HAP-1 (cell line): ENCODE data around the gene SLC44A4.
"Not testable (repeated sequence)": the region's sequence is repeated elsewhere in the genome, so short reads cannot be mapped to it uniquely, and the experiment has no call there.

Experiments used
- DNase-seq, 2 experiments: peaks; one replicate each; pipeline ENCODE4 v3.0.0-alpha.2; 2016 to 2020; ENCODE audit warnings: low spot score in 2 of 2
- H3K27me3 ChIP-seq: fragments of 250-450 bp; sonication (Bioruptor Pico); 2 replicates; pipeline ENCODE4 v1.5.1; 2020; ENCODE audit warnings: low read depth, mild to moderate bottlenecking, moderate library complexity
- H3K36me3 ChIP-seq: fragments of 250-450 bp; sonication (Bioruptor Pico); replicated peaks from 2 replicates; pipeline ENCODE4 v1.5.1; 2020; ENCODE audit warnings: mild to moderate bottlenecking
- H3K4me1 ChIP-seq: fragments of 250-450 bp; sonication (Bioruptor Pico); 2 replicates; pipeline ENCODE4 v1.5.1; 2020; ENCODE audit warnings: mild to moderate bottlenecking
- H3K4me3 ChIP-seq: fragments of 250-450 bp; sonication (Bioruptor Pico); 2 replicates; pipeline ENCODE4 v1.5.1; 2020; ENCODE audit warnings: mild to moderate bottlenecking, moderate library complexity
- H3K9me3 ChIP-seq: fragments of 250-450 bp; sonication (Bioruptor Pico); 2 replicates; pipeline ENCODE4 v1.5.1; 2020; ENCODE audit warnings: mild to moderate bottlenecking, moderate library complexity
- in situ Hi-C: fragments of 300-500 bp; cut with MboI; formaldehyde crosslinking; loops from 3 replicates; pipeline ENCODE4 v1.14.3; 2020; ENCODE audit warnings: low sequenced_read_pairs, inconsistent platforms, mixed read lengths

SLC44A4 gene

DNA sequence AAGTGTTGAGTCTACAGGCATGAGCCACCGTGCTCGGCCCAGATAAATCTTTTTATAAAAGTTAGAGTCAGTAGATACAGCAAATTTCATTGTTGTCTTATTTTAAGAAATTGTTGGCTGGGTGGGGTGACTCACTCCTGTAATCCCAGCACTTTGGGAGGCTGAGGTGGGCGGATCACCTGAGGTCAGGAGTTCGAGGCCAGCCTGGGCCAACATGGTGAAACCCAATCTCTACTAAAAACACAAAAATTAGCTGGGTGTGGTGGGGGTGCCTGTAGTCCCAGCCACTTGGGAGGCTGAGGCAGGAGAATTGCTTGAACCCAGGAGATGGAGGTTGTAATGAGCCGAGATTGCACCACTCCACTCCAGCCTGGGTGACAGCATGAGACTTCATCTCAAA, 29.5 kb upstream of the SLC44A4 start:
- H3K4me3 ChIP-seq, H3K27me3 ChIP-seq, H3K4me1 ChIP-seq, H3K9me3 ChIP-seq, H3K36me3 ChIP-seq, DNase-seq: not testable (repeated sequence)
- in situ Hi-C loops, result loop anchor here (5.0 kb wide), 1 partner anchor 44 kb away; no protein-coding TSS in a partner anchor

DNA sequence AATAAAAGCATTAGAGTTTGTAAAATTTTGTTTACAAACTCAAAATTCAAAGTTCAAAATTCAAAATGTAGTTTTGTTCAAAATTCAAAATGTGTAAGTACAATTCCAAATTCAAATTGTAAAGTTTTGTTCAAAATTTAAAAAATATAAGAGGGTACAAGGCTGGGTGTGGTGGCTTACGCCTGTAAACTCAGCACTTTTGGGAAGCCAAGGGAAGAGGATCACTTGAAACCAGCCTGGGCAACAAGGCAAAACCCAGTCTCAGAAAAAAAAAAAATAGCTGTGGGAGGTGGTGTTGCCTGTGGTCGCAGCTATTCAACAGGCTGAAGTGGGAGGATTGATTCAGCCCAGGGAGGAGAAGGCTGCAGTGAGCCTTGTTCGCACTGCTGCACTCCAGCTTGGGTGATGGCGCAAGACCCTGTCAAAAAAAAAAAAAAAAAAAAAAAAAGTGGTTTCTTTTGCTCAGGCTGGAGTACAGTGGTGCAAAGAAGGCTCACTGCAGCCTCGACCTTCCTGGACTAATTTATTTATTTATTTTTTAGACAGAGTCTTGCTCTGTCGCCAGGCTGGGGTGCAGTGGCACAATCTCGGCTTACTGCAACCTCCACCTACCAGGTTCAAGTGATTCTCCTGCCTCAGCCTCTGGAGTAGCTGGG, 28.5 kb upstream of the SLC44A4 start:
- no peaks in the 10 kb centered on the region for H3K9me3 ChIP-seq
- H3K36me3 ChIP-seq, result no peaks in the 10 kb centered on the region
- H3K4me1 ChIP-seq, result no peaks in the 10 kb centered on the region
- in situ Hi-C loops, result loop anchor here (5.0 kb wide), 1 partner anchor 45 kb away; no protein-coding TSS in a partner anchor
- no peak for DNase-seq
- no peak overlapping the region for H3K4me3 ChIP-seq
- no peaks in the 10 kb centered on the region for H3K27me3 ChIP-seq

DNA sequence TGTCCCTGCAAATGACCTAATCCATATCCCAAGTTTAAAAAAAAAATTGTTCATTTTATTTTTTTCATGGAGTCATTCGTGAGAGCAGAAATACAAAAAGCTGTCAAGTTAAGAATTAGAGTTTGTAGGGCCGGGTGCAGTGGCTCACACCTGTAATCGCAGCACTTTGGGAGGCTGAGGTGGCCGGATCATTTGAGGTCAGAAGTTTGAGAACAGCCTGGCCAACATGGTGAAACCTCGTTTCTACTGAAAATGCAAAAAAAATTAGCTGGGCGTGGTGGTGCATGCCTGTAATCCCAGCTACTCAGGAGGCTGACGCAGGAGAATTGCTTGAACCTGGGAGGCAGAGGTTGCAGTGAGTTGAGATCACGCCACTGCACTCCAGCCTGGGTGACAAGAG, 27.9 kb upstream of the SLC44A4 start:
- H3K4me1 ChIP-seq, H3K4me3 ChIP-seq, H3K36me3 ChIP-seq, H3K9me3 ChIP-seq, DNase-seq, H3K27me3 ChIP-seq: not testable (repeated sequence)
- in situ Hi-C loops, result loop anchor here (5.0 kb wide), 1 partner anchor 46 kb away; no protein-coding TSS in a partner anchor

DNA sequence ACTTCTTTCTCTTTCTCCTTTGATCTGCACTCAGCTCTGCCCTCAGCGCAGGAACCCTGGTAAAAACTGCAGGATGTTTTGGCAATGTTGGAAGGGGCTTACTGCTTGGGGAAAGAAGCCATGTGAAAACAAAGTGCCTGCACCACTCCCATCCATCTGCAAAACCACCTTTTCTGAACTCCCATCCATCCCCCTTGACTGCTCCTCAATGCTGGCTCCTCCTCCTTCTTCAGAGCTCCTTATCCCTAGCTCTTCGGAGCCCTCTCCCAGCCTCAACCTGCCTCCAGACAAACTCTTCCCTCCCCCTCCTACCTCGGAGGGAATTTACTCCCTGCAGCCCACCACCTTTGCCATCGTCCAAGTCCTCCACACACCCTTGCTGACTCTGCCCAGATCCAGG, 27.3 kb upstream of the SLC44A4 start:
- Histone ChIP-seq H3K27me3 (no peaks in the 10 kb centered on the region), H3K9me3 (no peaks in the 10 kb centered on the region), H3K36me3 (no peaks in the 10 kb centered on the region), H3K4me1 (no peaks in the 10 kb centered on the region), H3K4me3 (no peak overlapping the region)
- in situ Hi-C loops, result loop anchor here (5.0 kb wide), 1 partner anchor 46 kb away; no protein-coding TSS in a partner anchor
- no peak for DNase-seq

DNA sequence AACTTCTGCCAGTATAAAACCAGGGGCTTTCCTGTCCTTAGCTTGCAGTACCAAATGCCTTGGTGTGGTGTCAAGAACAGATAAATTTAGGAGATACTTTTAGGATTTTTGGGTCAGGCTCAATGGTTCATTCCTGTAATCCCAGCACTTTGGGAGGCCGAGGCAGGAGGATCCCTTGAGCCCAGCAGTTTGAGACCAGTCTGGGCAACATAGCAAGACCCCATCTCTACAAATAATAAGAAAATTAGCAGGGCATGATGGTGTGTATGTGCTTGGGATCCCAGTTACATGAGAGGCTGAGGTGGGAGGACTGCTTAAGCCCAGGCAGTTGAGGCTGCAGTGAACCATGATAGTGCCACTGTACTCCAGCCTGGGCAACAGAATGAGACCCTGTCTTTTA, 26.2 kb upstream of the SLC44A4 start:
- no peak for DNase-seq
- Histone ChIP-seq H3K9me3 (no peaks in the 10 kb centered on the region), H3K27me3 (no peaks in the 10 kb centered on the region), H3K36me3 (no peaks in the 10 kb centered on the region), H3K4me1 (no peaks in the 10 kb centered on the region), H3K4me3 (no peak overlapping the region)
- in situ Hi-C loops, result loop anchor here (5.0 kb wide), 1 partner anchor 47 kb away; no protein-coding TSS in a partner anchor

DNA sequence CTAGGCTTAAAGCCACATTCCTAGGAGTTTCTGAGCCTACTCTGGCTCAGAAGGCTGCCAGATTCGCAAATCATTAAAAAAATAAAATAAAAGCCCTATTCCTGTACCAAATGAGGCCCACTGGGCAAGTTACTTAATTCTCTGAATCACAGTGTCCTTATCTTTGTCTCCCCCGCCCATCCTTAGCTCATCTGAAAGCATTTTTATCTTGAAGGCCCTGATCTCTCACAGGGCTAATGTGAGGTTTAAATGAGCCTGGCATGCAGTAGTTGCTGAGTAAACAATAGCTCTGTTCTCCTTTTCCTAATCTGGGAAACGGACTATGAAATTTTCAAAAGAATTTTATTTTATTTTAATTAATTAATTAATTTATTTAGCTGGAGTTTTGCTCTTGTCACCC, 25.2 kb upstream of the SLC44A4 start:
- in situ Hi-C loops, result no loop called here
- DNase-seq, result no peak
- Histone ChIP-seq H3K4me3 (no peak overlapping the region), H3K36me3 (no peaks in the 10 kb centered on the region), H3K4me1 (peaks cover under 1% of the 10 kb centered on the region), H3K27me3 (no peaks in the 10 kb centered on the region), H3K9me3 (no peaks in the 10 kb centered on the region)

DNA sequence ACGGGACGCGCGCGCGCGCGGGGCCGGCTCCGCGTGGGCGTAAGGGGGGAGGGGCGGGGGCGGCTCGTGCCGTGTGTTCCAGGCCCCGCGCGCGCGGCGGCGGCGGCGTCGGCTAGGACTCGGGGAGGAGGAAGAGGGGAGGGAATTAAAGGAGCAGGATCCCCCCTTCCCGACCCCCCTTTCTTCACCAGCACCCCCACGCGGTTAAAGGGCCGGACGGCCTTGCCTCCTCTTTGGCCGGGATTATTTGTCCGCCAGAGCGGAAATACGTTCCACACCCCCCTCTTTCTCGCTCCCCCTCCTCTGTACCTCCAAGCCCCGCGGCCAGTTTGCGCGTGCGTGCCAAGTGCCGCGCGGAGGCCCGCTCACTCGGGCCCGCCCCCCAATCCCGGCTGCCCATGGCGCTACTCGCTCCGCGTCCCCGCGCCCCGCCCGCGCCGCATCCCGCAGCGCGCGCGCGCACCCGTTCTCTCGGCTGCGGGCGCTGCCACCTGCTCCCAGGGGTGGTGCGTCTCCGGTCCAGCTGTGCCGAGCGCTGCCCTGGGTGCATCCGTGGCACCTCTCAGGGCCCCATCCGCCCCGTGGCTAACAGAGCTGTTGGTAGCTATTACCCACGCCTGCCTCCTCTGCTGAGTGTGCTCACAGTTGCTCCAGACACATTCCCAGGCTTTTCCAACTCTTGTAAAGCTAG, 23.3 kb upstream of the SLC44A4 start, which contains the start of gene ZBTB12:
ZBTB12 (minus strand) TSS at position 134 of the 691 bp plus-strand sequence. CDS start 781 bp downstream, outside the sequence.
- peaks cover 5% of the 10 kb centered on the region for H3K4me1 ChIP-seq
- in situ Hi-C loops, result no loop called here
- H3K27me3 ChIP-seq, result no peaks in the 10 kb centered on the region
- H3K4me3 ChIP-seq, result peak within 1 kb of the TSS; percentile 44
- peak; percentile 87 to 95 for DNase-seq
- H3K9me3 ChIP-seq, result no peaks in the 10 kb centered on the region
- H3K36me3 ChIP-seq, result 0 out of 2 replicates have a peak, but pooled peaks cover 5% of the 10 kb centered on the region

DNA sequence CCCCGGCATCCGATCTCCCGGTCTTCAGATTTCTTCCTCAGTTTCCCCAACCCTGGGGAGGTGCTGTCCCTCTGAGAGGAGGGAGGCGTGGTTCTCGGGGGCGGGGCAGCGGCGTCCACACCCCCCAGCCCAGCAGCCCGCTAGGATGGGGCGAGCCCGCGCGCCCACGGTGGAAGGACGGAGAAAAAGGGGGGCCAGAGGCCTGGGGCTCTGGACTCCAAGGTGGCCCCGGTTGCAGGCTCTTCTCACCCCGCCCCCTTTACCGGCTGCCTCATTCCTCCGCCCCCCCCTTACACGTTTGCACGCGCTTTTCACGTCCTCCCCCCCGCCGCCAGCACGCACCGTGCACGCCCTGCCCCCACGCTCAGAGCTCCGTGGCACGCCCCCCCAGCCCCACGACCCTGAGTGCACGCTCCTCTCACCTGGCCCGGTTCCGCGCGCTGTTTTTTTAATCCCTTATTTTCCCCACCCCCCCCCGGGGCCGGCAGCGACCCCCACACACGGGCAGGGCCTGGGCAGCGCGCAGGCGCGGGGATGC, 22.7 kb upstream of the SLC44A4 start:
- Histone ChIP-seq H3K27me3 (no peaks in the 10 kb centered on the region), H3K4me3 (peak overlapping the region; percentile 44), H3K36me3 (0 out of 2 replicates have a peak, but pooled peaks cover 5% of the 10 kb centered on the region), H3K9me3 (no peaks in the 10 kb centered on the region), H3K4me1 (peaks cover 9% of the 10 kb centered on the region)
- in situ Hi-C loops, result no loop called here
- peak in 1 of 2 experiments; percentile 71 for DNase-seq

DNA sequence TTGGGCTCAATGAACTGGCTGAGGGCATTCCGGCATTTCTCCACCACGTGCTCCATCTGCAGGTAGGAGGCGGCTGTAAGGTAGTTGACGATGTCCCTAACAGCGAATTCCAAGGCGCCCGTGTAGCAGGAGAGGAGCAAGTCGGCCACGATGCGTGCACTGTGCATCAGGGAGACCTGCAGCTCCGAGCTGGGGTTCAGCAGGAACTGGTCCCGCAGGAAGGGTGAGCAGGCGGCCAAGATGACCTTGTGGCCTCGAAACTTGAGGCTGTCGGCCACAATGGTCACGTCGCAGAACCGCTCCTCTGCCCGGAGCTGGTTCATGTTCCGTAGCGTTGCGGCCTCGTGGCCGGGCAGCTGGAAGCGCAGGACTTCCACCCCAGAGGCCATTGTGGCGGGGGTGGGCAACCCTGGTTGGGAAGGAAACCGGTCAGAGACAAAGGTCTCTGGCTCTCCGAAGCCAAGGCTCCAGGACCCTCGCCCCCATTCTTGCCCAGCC, 22.2 kb upstream of the SLC44A4 start:
- no peaks in the 10 kb centered on the region for H3K9me3 ChIP-seq
- no peaks in the 10 kb centered on the region for H3K27me3 ChIP-seq
- in situ Hi-C loops, result no loop called here
- peaks cover 6% of the 10 kb centered on the region for H3K36me3 ChIP-seq
- DNase-seq, result no peak
- peak overlapping the region; percentile 44 for H3K4me3 ChIP-seq
- H3K4me1 ChIP-seq, result peaks cover 9% of the 10 kb centered on the region

DNA sequence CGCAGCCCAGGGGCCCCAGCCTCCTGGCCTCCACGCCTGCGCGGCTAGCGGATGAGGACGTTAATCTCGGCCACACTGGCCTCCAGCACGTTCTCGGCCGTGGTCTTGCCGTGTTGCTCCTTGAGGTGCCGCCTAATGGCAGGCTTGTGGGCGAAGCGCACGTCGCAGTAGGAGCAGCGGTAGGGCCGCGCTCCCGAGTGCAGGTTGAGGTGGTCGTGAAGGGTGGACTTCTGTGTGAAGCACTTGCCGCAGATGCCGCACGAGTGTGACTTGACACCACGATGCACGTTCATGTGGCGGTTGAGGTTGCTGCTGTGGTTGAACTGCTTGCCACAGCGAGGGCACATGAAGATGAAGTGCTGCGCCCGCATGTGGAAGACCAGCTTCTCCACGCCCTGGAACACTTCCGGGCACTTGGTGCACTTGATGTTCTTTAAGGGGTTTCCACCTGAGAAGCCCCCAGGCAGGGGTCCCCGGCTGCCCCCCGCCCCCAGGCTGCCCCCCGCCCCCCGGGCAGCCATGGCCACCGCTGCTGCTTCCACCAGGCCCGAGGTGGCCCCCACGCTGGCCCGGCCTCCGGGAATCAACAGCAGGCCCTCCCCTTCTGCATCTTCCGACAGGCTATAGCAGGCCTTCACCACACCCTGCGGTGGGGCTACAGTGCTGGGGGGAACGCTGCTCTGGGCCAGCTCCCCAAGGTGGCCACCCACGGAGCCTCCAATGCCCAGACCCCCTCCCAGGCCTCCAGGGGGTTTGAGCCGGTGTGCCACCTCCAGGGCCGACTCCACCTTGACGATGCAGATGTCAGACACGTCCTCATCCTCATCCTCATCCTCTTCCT, 21.3 kb upstream of the SLC44A4 start:
- DNase-seq, result no peak
- no peaks in the 10 kb centered on the region for H3K9me3 ChIP-seq
- peaks cover 9% of the 10 kb centered on the region for H3K4me1 ChIP-seq
- peaks cover 10% of the 10 kb centered on the region for H3K36me3 ChIP-seq
- no peaks in the 10 kb centered on the region for H3K27me3 ChIP-seq
- in situ Hi-C loops, result no loop called here
- no peak overlapping the region for H3K4me3 ChIP-seq

DNA sequence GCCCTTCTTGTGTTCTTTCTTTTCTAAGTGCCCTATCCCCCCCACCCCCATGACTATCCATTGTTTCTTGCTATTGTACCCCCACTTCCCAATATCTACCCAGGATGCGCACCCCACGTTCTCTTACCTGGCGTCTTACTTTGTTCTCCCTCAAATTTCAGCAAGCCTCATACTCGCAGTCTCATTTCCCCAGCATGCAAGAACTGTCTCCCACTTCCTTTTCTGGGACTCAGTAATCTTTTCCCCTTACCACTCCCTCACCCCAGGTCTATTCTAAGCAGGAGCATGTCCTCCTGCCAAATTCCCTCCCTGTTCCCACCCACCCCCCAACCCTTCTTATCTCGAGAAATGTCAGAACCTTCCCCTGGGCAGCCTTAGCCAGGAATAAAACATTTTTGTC, 20.4 kb upstream of the SLC44A4 start:
- no peak for DNase-seq
- H3K9me3 ChIP-seq, result no peaks in the 10 kb centered on the region
- H3K36me3 ChIP-seq, result peaks cover 19% of the 10 kb centered on the region
- no peak overlapping the region for H3K4me3 ChIP-seq
- peaks cover 9% of the 10 kb centered on the region for H3K4me1 ChIP-seq
- no peaks in the 10 kb centered on the region for H3K27me3 ChIP-seq
- in situ Hi-C loops, result no loop called here

DNA sequence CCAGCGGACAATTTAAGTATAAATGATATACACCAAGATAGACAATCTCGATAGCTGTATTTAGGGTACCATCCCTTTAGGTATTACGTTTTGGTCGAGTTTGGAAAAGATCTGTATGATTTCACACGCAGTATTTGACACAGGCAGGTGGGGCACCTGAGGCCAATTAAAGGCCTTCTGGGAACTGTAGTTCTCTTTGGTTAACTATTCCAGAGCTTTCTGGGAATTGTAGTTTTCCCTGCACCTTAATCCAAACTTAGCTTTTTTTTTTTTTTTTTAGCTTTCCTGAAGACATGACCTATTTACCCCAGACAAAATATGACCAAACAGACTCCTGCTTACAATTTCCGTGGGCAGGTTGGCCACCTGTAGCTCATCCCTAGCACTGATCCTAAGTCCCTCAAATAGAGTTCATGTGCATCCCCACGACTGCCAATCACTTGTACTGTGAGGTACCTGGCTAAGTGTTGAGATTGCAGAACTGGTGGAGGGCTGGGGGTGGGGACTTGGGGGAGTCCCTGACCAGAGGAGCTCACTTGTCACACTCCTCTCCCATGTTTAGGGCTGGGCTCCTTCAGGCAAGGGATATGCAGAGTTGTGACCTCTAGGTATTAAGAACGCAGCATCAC, 19.7 kb upstream of the SLC44A4 start:
- Histone ChIP-seq H3K4me1 (peaks cover 9% of the 10 kb centered on the region), H3K9me3 (no peaks in the 10 kb centered on the region), H3K36me3 (peaks cover 23% of the 10 kb centered on the region), H3K27me3 (no peaks in the 10 kb centered on the region), H3K4me3 (peak overlapping the region; percentile 94)
- in situ Hi-C loops, result no loop called here
- DNase-seq, result peak; percentile 36 to 73
